ENCODE measurements around the gene FOSB.
"Not testable (repeated sequence)": the region's sequence is repeated elsewhere in the genome, so short reads cannot be mapped to it uniquely, and the experiment has no call there.

FOSB gene

GRCh38 chr19:45505996-45506245, 38.1 kb downstream of the FOSB start:
- DNase-seq (ENCODE audit: low read depth in 3 of 3), result no peak

GRCh38 chr19:45506246-45506988, 38.6 kb downstream of the FOSB start:
- DNase-seq (ENCODE audit: low read depth in 3 of 3), result peak; percentile 97 to 99 (median 97)

GRCh38 chr19:45506989-45507871, 39.4 kb downstream of the FOSB start, which contains the start of gene VASP:
Gene VASP (plus strand): TSS chr19:45507479. CDS start chr19:45507772, 293 bp downstream.
- peak; percentile 81 to 91 (median 82) for DNase-seq (ENCODE audit: low read depth in 3 of 3)

GRCh38 chr19:45507872-45508416, 40.1 kb downstream of the FOSB start:
- DNase-seq (ENCODE audit: low read depth in 3 of 3), result no peak

- DNase-seq (ENCODE audit: low read depth in 3 of 3), result peak in 1 of 3 experiments; percentile 57
Observed at GRCh38 chr19:45508417-45508860, 40.6 kb downstream of the FOSB start.

GRCh38 chr19:45508861-45509691, 41.3 kb downstream of the FOSB start:
- peak in 1 of 3 experiments; percentile 46 for DNase-seq (ENCODE audit: low read depth in 3 of 3)

GRCh38 chr19:45509692-45510015, 41.9 kb downstream of the FOSB start:
- DNase-seq (ENCODE audit: low read depth in 3 of 3), result no peak

GRCh38 chr19:45510352-45510751, 42.6 kb downstream of the FOSB start:
- not testable (repeated sequence) for DNase-seq (ENCODE audit: low read depth in 3 of 3)

- DNase-seq (ENCODE audit: low read depth in 3 of 3), result no peak
Observed at GRCh38 chr19:45511074-45511473, 43.3 kb downstream of the FOSB start.

- no peak for DNase-seq (ENCODE audit: low read depth in 3 of 3)
Observed at GRCh38 chr19:45512881-45513483, 45.2 kb downstream of the FOSB start.

- no peak for DNase-seq (ENCODE audit: low read depth in 3 of 3)
Observed at GRCh38 chr19:45514376-45515051, 46.7 kb downstream of the FOSB start.

- DNase-seq (ENCODE audit: low read depth in 3 of 3), result no peak
Observed at GRCh38 chr19:45515081-45515624, 47.4 kb downstream of the FOSB start.

- no peak for DNase-seq (ENCODE audit: low read depth in 3 of 3)
Observed at GRCh38 chr19:45515807-45516401, 48.1 kb downstream of the FOSB start.

GRCh38 chr19:45517238-45517637, 49.4 kb downstream of the FOSB start:
- no peak for DNase-seq (ENCODE audit: low read depth in 3 of 3)

GRCh38 chr19:45517641-45518468, 50.1 kb downstream of the FOSB start:
- DNase-seq (ENCODE audit: low read depth in 3 of 3), result no peak

- DNase-seq (ENCODE audit: low read depth in 3 of 3), result no peak
Observed at GRCh38 chr19:45518469-45518826, 50.7 kb downstream of the FOSB start.

- no peak for DNase-seq (ENCODE audit: low read depth in 3 of 3)
Observed at GRCh38 chr19:45522010-45522941, 54.5 kb downstream of the FOSB start.

- DNase-seq (ENCODE audit: low read depth in 3 of 3), result peak; percentile 59 to 69 (median 66)
Observed at GRCh38 chr19:45523642-45524256, 56.0 kb downstream of the FOSB start.

Measured in stimulated activated CD4-positive, alpha-beta T cell treated with anti-CD3 and anti-CD28 coated beads, TNF-alpha, amount 100 ng/mL, for 24 hours (primary cell).